K562 (cell line): Measurements from ENCODE around the gene HOXA10.

Source experiments
- BMI1 ChIP-seq: fragments of 150-350 bp; IDR thresholded peaks from 2 replicates; pipeline ENCODE4 v1.6.1; 2014; ENCODE audit warnings: low read length
- CTCF ChIP-seq, 3 experiments: IDR thresholded peaks in 2 of 3; conservative IDR thresholded peaks in 1 of 3; 2 replicates each; pipeline ENCODE4 v1.5.1; 2011 to 2012; ENCODE audit warnings: low read length in 3 of 3, mild to moderate bottlenecking in 3 of 3, control low read depth in 2 of 3, improper control_type of control experiment in 1 of 3, inconsistent platforms in 1 of 3, low read depth in 1 of 3, mixed read lengths in 1 of 3, moderate library complexity in 1 of 3; ENCODE audit not compliant: insufficient read depth in 2 of 3
- KHSRP ChIP-seq: fragments of 450-650 bp; IDR thresholded peaks from 2 replicates; pipeline ENCODE4 v1.6.1; 2017
- MTA2 ChIP-seq: fragments of 450-650 bp; IDR thresholded peaks from 2 replicates; pipeline ENCODE4 v1.6.1; 2016; ENCODE audit warnings: low read depth
- MXI1 ChIP-seq: IDR thresholded peaks from 2 replicates; pipeline ENCODE4 v1.6.1; 2011; ENCODE audit warnings: low read depth, mild to moderate bottlenecking, improper control_type of control experiment, low read length
- NR2C2 ChIP-seq, 2 experiments: fragments of 200-800 bp in 1 of 2; sonication (Bioruptor generic) in 1 of 2; sonication (generic) in 1 of 2; formaldehyde crosslinking in 1 of 2; IDR thresholded peaks; 2 replicates each; pipeline versions ENCODE4 v1.6.1 to v1.8.0; 2016 to 2022; ENCODE audit warnings: mild to moderate bottlenecking in 1 of 2, missing compliant biosample characterization in 1 of 2, missing genetic modification characterization in 1 of 2, missing genetic modification reagents in 1 of 2
- POLR2A ChIP-seq: fragments of 450-650 bp; conservative IDR thresholded peaks from 2 replicates; pipeline ENCODE4 v1.6.1; 2016
- SIN3A ChIP-seq, 2 experiments: fragments of 150-350 bp in 1 of 2; IDR thresholded peaks; 2 replicates each; pipeline ENCODE4 v1.6.1; 2011 to 2016; ENCODE audit warnings: borderline replicate concordance in 2 of 2, low read depth in 2 of 2, low read length in 2 of 2, mild to moderate bottlenecking in 2 of 2, moderate library complexity in 2 of 2; ENCODE audit not compliant: control insufficient read depth in 1 of 2
- SRSF1 ChIP-seq: fragments of 200-400 bp; formaldehyde crosslinking; IDR thresholded peaks from 2 replicates; pipeline ENCODE4 v1.6.1; 2017; ENCODE audit warnings: mild to moderate bottlenecking, low read depth, low read length, moderate library complexity
- TF ChIP-seq, protein P1 (sequence below): fragments of 450-650 bp; IDR thresholded peaks from 2 replicates; pipeline ENCODE4 v1.6.1; 2017; ENCODE audit warnings: antibody characterized with exemption, mild to moderate bottlenecking

DNA sequence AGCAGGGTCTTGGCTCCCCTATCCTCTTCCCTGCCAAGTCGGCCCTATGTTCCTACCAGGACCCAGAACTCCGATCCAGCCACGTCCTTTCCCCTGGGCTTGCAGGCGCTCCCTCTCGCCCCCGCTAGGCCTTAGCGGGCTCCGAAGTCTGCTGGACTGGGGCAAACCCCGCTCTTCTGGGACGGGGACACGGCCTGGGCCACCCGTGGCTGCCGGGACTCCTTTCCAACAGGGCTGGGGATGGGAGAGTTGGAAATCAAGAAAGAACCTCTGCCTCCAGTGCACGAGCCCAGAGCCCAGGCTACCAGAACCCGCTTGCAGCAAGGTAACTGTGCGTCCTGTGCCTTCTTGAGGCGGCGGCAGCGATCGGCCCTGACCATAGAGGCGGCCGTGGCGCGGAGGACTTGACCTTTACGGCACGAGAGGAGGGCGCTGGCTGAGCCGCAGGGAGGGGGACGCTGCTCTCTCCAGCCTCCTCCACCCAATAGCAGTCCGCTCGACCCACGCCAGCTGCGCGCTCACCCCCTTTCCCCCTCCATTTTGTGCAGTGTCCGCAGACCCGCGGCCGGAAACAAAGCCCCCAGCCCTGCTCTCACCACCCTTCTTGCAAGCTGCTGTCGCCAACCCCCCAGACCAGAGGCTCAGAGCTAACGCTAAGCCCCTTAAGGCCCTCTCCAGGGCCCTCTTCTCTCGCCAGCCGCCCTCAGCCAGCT is 17.9 kb upstream of the HOXA10 start:
- TF ChIP-seq KHSRP: no peak
- TF ChIP-seq, protein P1, sequence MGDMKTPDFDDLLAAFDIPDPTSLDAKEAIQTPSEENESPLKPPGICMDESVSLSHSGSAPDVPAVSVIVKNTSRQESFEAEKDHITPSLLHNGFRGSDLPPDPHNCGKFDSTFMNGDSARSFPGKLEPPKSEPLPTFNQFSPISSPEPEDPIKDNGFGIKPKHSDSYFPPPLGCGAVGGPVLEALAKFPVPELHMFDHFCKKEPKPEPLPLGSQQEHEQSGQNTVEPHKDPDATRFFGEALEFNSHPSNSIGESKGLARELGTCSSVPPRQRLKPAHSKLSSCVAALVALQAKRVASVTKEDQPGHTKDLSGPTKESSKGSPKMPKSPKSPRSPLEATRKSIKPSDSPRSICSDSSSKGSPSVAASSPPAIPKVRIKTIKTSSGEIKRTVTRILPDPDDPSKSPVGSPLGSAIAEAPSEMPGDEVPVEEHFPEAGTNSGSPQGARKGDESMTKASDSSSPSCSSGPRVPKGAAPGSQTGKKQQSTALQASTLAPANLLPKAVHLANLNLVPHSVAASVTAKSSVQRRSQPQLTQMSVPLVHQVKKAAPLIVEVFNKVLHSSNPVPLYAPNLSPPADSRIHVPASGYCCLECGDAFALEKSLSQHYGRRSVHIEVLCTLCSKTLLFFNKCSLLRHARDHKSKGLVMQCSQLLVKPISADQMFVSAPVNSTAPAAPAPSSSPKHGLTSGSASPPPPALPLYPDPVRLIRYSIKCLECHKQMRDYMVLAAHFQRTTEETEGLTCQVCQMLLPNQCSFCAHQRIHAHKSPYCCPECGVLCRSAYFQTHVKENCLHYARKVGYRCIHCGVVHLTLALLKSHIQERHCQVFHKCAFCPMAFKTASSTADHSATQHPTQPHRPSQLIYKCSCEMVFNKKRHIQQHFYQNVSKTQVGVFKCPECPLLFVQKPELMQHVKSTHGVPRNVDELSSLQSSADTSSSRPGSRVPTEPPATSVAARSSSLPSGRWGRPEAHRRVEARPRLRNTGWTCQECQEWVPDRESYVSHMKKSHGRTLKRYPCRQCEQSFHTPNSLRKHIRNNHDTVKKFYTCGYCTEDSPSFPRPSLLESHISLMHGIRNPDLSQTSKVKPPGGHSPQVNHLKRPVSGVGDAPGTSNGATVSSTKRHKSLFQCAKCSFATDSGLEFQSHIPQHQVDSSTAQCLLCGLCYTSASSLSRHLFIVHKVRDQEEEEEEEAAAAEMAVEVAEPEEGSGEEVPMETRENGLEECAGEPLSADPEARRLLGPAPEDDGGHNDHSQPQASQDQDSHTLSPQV: no peak
- no peak for TF ChIP-seq CTCF (IDR thresholded peaks at IDR 0.05 in 2 of 3, conservative IDR thresholded peaks at IDR 0.05 in 1 of 3; ENCODE audit: insufficient read depth in 2 of 3, low read depth in 1 of 3, low read length in 3 of 3)
- TF ChIP-seq NR2C2 (CRISPR knock-in tag; IDR thresholded peaks at IDR 0.05): no peak
- no peak for TF ChIP-seq NR2C2 (tag; IDR thresholded peaks at IDR 0.05)
- TF ChIP-seq SRSF1: no peak
- TF ChIP-seq MTA2: no peak
- TF ChIP-seq MXI1: no peak
- TF ChIP-seq SIN3A (IDR thresholded peaks at IDR 0.05; ENCODE audit: borderline replicate concordance in 2 of 2, control insufficient read depth in 1 of 2, low read depth in 2 of 2, low read length in 2 of 2): no peak
- TF ChIP-seq POLR2A: no peak
- TF ChIP-seq BMI1: no peak
